ENCODE measurements around the gene SYNM.

SYNM gene

GRCh38 chr15:99096894-99097426 lies 7.9 kb upstream of the SYNM start:
- Mint-ChIP-seq H3K27me3 (ENCODE audit: low read depth) (peaks cover 55% of the 10 kb centered on the region), H3K4me1 (peaks cover 10% of the 10 kb centered on the region), H3K4me3 (no peak overlapping the region), H3K36me3 (ENCODE audit: low read depth) (no peaks in the 10 kb centered on the region), H3K9me3 (no peaks in the 10 kb centered on the region), H3K27ac (no peak overlapping the region)
- TF ChIP-seq, protein P1, sequence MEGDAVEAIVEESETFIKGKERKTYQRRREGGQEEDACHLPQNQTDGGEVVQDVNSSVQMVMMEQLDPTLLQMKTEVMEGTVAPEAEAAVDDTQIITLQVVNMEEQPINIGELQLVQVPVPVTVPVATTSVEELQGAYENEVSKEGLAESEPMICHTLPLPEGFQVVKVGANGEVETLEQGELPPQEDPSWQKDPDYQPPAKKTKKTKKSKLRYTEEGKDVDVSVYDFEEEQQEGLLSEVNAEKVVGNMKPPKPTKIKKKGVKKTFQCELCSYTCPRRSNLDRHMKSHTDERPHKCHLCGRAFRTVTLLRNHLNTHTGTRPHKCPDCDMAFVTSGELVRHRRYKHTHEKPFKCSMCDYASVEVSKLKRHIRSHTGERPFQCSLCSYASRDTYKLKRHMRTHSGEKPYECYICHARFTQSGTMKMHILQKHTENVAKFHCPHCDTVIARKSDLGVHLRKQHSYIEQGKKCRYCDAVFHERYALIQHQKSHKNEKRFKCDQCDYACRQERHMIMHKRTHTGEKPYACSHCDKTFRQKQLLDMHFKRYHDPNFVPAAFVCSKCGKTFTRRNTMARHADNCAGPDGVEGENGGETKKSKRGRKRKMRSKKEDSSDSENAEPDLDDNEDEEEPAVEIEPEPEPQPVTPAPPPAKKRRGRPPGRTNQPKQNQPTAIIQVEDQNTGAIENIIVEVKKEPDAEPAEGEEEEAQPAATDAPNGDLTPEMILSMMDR (IDR thresholded peaks at IDR 0.05; ENCODE audit: unreplicated experiment in 3 of 3), result no peak

- H3K9me3 Mint-ChIP-seq, result no peaks in the 10 kb centered on the region
- H3K4me3 Mint-ChIP-seq, result no peak overlapping the region
- H3K27ac Mint-ChIP-seq, result no peak overlapping the region
- peaks cover 62% of the 10 kb centered on the region for H3K27me3 Mint-ChIP-seq (ENCODE audit: low read depth)
- no peaks in the 10 kb centered on the region for H3K36me3 Mint-ChIP-seq (ENCODE audit: low read depth)
- H3K4me1 Mint-ChIP-seq, result peaks cover 15% of the 10 kb centered on the region
- TF ChIP-seq, protein P1 (IDR thresholded peaks at IDR 0.05; ENCODE audit: unreplicated experiment in 3 of 3), result no peak
Measured at GRCh38 chr15:99097441-99098410, 7.2 kb upstream of the SYNM start.

DNA sequence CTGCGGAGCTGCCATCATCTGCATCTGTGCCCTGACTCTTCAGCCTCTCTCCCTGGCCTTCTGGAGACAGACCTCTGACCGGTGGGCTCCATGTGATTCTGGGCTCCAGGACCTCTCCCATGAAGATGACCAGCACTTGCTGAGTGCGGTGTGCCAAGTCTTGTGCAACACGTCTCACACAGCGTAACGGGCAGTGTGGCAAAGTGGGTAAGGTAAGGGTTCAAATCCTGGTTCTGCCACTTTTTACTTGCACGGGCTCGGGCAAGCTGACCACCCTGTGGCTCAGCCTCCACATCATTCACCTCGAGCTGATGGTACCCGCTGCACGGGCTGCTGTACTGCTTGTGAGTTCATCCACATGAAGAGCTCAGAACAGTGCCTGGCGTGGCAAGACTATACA lies 6.5 kb upstream of the SYNM start:
- H3K9me3 Mint-ChIP-seq, result no peaks in the 10 kb centered on the region
- no peak overlapping the region for H3K4me3 Mint-ChIP-seq
- H3K36me3 Mint-ChIP-seq (ENCODE audit: low read depth), result no peaks in the 10 kb centered on the region
- H3K27me3 Mint-ChIP-seq (ENCODE audit: low read depth), result peaks cover 66% of the 10 kb centered on the region
- TF ChIP-seq, protein P1 (IDR thresholded peaks at IDR 0.05; ENCODE audit: unreplicated experiment in 3 of 3), result no peak
- H3K4me1 Mint-ChIP-seq, result peaks cover 15% of the 10 kb centered on the region
- no peak overlapping the region for H3K27ac Mint-ChIP-seq

DNA sequence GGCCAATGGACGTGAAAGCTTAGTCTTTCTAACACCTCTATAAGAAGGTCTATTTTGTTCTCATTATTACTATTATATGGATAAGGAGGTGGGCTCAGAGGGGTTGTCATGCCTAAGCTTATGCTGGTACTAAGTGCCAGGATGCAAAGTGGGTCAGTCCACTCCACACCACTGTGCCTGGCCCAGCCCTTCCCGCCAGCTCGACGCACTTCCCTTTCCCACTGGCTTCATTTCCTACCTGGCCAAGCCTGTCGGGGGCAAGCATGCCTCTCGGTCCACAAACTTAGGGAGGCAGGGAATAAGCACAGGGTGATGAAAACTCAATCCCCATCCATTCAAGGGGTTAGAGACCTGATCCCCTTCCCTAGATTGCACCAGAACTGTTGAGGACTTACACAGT lies 5.9 kb upstream of the SYNM start:
- TF ChIP-seq, protein P1 (IDR thresholded peaks at IDR 0.05; ENCODE audit: unreplicated experiment in 3 of 3), result no peak
- Mint-ChIP-seq H3K9me3 (no peaks in the 10 kb centered on the region), H3K36me3 (ENCODE audit: low read depth) (no peaks in the 10 kb centered on the region), H3K27ac (no peak overlapping the region), H3K27me3 (ENCODE audit: low read depth) (peaks cover 69% of the 10 kb centered on the region), H3K4me1 (peaks cover 15% of the 10 kb centered on the region), H3K4me3 (no peak overlapping the region)

- H3K9me3 Mint-ChIP-seq, result no peaks in the 10 kb centered on the region
- no peaks in the 10 kb centered on the region for H3K36me3 Mint-ChIP-seq (ENCODE audit: low read depth)
- peaks cover 15% of the 10 kb centered on the region for H3K4me1 Mint-ChIP-seq
- TF ChIP-seq, protein P1 (IDR thresholded peaks at IDR 0.05; ENCODE audit: unreplicated experiment in 3 of 3), result no peak
- H3K27me3 Mint-ChIP-seq (ENCODE audit: low read depth), result peaks cover 69% of the 10 kb centered on the region
- H3K27ac Mint-ChIP-seq, result no peak overlapping the region
- H3K4me3 Mint-ChIP-seq, result peak overlapping the region in 2 of 3 experiments; percentile 31 to 61
Measured at GRCh38 chr15:99099661-99100060, 5.2 kb upstream of the SYNM start.
